Suprapubic skin (tissue), 4 donors: ENCODE results near the gene MBL2.

Source experiments
- CTCF ChIP-seq, 2 donors: fragments of 200-600 bp in 1 of 2; fragments of 450-650 bp in 1 of 2; sonication (generic) in 1 of 2; IDR thresholded peaks; one replicate each; pipeline ENCODE4 v1.5.1; 2016 to 2019; ENCODE audit warnings: antibody characterized with exemption in 2 of 2, mild to moderate bottlenecking in 1 of 2, moderate library complexity in 1 of 2
- EP300 ChIP-seq: sonication (generic); formaldehyde crosslinking; IDR thresholded peaks from one replicate; pipeline ENCODE4 v1.6.1; 2017; ENCODE audit warnings: antibody characterized with exemption
- POLR2AphosphoS5 ChIP-seq, 3 donors: sonication (generic); formaldehyde crosslinking; IDR thresholded peaks; one replicate each; pipeline ENCODE4 v1.6.1; 2017; ENCODE audit warnings: antibody characterized with exemption in 3 of 3

- TF ChIP-seq POLR2AphosphoS5 (IDR thresholded peaks at IDR 0.05) (no peak), CTCF (IDR thresholded peaks at IDR 0.05) (no peak), EP300 (no peak)
Measured at GRCh38 chr10:52739380-52740154, 33.0 kb downstream of the MBL2 start.
